Tongue (tissue), 2 donors: ENCODE data around the gene TBCEL. TPM values are rescaled to one million over a fixed set of nuclear protein-coding genes. Genes with fewer than 3 reads are reported as not detected.

Experiments
- DNase-seq: peaks from one replicate; pipeline ENCODE4 v3.0.0-alpha.2; 2015
- total RNA-seq: library from RNA; depleted of rRNA; stranded (reverse); fragments of >200 nt; gene quantifications from one replicate; pipeline ENCODE4 v1.2.3, GENCODE V29; 2014

TBCEL gene
- total RNA-seq, 1 donor from 2014 or later, result 42.8 TPM

- DNase-seq, result no peak
Measured at GRCh38 chr11:121066623-121067022, 42.7 kb downstream of the TBCEL start.

GRCh38 chr11:121067026-121067425 lies 43.1 kb downstream of the TBCEL start:
- no peak for DNase-seq

GRCh38 chr11:121067453-121067852 lies 43.6 kb downstream of the TBCEL start:
- peak; percentile 29 for DNase-seq

- peak; percentile 78 for DNase-seq
Measured at GRCh38 chr11:121067962-121068647, 44.2 kb downstream of the TBCEL start.

- no peak for DNase-seq
Measured at GRCh38 chr11:121068787-121069186, 44.9 kb downstream of the TBCEL start.

GRCh38 chr11:121070951-121071845 lies 47.3 kb downstream of the TBCEL start:
- DNase-seq, result no peak

- no peak for DNase-seq
Measured at GRCh38 chr11:121071846-121072450, 48.0 kb downstream of the TBCEL start.

- no peak for DNase-seq
Measured at GRCh38 chr11:121081321-121081720, 57.4 kb downstream of the TBCEL start.

GRCh38 chr11:121082219-121082618 lies 58.3 kb downstream of the TBCEL start:
- no peak for DNase-seq

- DNase-seq, result peak; percentile 45
Measured at GRCh38 chr11:121082670-121083069, 58.8 kb downstream of the TBCEL start.

GRCh38 chr11:121086866-121087265 lies 63.0 kb downstream of the TBCEL start:
- DNase-seq, result no peak

GRCh38 chr11:121089566-121089965 lies 65.7 kb downstream of the TBCEL start:
- no peak for DNase-seq

- DNase-seq, result no peak
Measured at GRCh38 chr11:121090145-121090721, 66.3 kb downstream of the TBCEL start.

- no peak for DNase-seq
Measured at GRCh38 chr11:121091492-121092152, 67.7 kb downstream of the TBCEL start.

GRCh38 chr11:121095561-121095960 lies 71.7 kb downstream of the TBCEL start:
- DNase-seq, result no peak

- DNase-seq, result no peak
Measured at GRCh38 chr11:121099364-121099763, 75.5 kb downstream of the TBCEL start.

GRCh38 chr11:121099885-121100284 lies 76.0 kb downstream of the TBCEL start:
- DNase-seq, result no peak

GRCh38 chr11:121100943-121101342 lies 77.0 kb downstream of the TBCEL start, which contains the start of gene TECTA:
Gene TECTA (plus strand): TSS chr11:121101243. CDS start chr11:121102666, 1,423 bp downstream.
- DNase-seq, result no peak

- peak; percentile 76 for DNase-seq
Measured at GRCh38 chr11:121104312-121104762, 80.4 kb downstream of the TBCEL start.

GRCh38 chr11:121105063-121105480 lies 81.2 kb downstream of the TBCEL start:
- DNase-seq, result peak; percentile 89

- DNase-seq, result peak; percentile 69
Measured at GRCh38 chr11:121105481-121106195, 81.7 kb downstream of the TBCEL start.
